GM19468 (cell line): ENCODE results near the gene ITSN1.
"Not testable (repeated sequence)": the region's sequence is repeated elsewhere in the genome, so short reads cannot be mapped to it uniquely, and the experiment has no call there.

Experiments
- ATAC-seq: cut with Tn5 transposase; IDR thresholded peaks from one replicate; pipeline ENCODE4 v1.9.1; 2021; ENCODE audit warnings: mild to moderate bottlenecking, moderate library complexity, moderate number of reproducible peaks; ENCODE audit not compliant: unreplicated experiment; ENCODE audit errors: extremely low read depth

Gene ITSN1

DNA sequence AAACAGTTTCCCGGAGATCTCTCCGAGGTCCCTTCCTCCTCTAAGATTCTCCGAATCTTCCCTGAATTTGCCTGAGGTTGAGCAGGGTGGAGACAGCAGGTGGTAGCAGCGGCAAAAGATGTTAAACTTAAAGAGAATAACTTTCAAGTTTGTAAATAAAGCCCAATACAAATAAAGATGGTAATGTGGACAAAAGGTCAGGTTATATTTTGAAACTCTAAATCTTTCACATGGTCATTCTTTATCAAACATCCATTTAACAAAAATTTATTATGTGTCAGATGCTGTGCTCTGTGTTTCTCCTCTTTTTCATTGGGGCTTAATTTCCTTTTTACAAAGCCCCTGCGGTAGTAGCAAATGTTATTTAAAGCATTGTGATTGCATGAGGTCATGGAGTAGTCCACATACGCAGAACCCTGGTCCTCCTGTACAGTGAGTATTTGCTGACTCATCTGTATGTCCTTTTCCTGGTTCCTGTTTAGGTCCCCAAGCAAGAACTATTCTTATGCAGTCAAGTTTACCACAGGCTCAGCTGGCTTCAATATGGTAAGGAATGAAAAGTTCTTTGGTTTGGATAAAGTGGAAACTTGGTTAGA, 119.2 kb downstream of the ITSN1 start:
- no peak for ATAC-seq

DNA sequence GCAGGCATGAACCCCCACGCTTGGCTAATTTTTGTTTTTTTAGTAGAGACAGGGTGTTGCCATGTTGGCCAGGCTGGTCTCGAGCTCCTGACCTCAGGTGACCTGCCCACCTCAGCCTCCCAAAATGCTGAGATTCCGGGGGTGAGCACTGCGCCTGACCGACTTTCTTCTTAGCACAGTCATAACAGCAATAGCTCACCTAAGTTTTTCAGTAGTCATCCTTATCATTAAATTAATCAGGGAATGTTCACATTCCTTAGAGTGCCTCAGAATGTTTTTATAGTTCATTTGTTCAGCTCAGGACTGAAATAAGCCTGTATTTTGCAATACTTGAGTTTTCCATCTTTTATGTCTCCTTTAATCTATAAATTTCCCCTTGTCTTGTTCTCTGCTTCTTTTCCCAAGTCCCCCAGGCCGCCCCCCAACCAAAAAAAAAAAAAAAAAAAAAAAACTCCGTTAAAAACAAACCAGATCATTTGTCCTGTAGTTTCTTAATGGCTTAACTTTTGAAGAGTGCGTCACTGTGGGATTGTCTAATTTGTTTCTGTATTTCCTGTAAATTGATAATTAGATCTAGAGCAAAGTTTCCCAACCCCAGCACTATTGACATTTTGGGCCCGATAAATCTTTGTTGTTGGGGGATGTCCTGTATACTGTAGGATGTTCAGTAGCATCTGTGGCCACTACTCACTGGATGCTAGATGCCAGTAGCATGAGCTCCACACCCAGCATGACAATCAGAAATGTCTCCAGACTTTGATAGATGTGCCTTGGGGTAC, 120.7 kb downstream of the ITSN1 start:
- no peak for ATAC-seq

DNA sequence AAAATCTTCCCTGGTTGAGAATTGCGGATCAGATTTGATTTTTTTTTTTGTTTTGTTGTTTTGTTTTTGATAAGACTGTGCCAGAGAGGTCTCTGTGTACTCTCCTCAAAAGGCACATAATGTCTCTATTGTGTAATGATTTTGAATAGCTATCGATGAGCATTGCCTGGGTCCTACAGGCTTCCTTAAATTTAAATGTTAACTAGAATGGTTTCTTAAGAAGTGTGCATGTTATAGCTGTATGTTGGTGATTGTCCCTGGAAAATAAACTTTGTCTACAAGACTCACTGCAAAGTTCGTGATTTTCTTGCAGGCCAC, 121.2 kb downstream of the ITSN1 start:
- no peak for ATAC-seq

DNA sequence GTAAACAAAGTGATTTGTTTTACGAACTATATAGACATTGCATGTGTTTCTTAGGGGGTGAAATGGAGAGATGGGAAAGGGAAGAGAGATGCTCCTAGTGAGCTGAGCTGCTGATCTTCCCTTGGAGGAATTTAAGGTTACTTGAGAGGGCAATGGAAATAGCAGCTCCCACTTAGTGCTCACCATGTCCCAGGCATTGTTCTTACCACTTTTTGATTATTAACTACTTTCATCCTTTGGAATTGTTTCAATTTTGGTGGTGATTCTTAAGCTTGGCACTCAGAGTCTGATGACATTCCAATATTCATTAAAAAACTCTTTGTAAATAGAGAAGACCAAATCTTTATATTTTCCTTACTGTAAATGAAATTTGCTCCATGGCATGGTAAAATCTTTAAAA, 124.9 kb downstream of the ITSN1 start:
- no peak for ATAC-seq

DNA sequence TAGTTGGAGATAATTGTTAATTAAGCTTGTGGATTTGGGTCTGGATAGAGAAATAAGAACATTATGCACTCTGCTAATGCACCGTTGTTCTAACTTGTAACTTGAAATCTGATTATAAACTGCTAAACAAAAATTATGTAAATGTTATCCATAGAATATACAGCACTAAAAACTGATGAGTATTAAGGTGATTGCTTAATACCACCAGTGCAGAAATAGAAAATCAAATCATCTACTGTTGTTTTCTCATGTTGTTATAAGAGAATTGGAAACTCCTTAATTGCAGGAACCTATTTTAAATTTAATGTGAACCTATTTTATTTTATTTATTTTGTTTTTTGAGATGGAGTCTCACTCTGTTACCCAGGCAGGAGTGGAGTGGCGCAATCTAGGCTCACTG, 125.7 kb downstream of the ITSN1 start:
- ATAC-seq = no peak

DNA sequence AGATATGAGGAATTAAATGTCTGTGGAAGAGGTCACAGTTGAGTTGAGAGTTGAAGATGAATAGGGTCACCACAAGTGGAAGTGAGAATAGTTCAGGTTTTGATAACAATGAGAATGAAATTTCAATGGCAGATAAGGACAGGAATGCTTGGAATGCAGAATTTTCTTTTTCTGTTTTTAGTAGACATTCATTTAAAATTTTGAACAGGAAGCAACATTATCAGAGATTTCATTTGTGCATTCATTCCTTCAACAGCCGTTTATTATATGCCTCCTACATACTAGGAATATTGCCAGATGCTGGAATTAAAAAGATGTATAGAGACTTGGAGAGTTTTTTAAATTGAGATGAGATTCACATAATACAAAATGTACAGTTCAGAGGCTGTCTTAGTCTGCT, 126.8 kb downstream of the ITSN1 start:
- no peak for ATAC-seq

DNA sequence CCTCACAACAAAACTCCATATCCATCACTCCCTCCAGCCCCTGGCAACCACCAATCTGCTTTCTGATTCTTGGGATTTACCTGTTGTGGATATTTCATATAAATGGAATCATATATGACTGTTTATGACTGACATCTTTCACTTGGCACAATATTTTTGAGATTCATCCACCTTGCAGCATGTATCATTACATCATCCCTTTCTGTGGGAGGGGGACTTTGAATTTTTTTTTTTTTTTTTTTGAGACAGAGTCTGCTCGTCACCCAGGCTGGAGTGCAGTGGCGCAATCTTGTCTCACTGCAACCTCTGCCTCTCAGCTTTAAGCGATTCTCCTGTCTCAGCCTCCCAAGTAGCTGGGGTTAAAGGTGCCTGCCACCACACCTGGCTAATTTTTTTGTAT, 128.2 kb downstream of the ITSN1 start:
- no peak for ATAC-seq

DNA sequence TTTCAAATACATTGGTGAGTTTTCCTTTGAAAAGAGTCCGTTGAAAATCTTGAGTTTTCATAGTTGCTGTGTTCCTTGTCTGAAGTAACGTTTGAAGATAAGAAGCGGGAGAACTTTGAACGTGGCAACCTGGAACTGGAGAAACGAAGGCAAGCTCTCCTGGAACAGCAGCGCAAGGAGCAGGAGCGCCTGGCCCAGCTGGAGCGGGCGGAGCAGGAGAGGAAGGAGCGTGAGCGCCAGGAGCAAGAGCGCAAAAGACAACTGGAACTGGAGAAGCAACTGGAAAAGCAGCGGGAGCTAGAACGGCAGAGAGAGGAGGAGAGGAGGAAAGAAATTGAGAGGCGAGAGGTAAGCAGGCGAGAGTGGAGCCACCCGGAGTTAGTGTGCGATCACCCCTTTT, 129.7 kb downstream of the ITSN1 start:
- ATAC-seq = no peak

DNA sequence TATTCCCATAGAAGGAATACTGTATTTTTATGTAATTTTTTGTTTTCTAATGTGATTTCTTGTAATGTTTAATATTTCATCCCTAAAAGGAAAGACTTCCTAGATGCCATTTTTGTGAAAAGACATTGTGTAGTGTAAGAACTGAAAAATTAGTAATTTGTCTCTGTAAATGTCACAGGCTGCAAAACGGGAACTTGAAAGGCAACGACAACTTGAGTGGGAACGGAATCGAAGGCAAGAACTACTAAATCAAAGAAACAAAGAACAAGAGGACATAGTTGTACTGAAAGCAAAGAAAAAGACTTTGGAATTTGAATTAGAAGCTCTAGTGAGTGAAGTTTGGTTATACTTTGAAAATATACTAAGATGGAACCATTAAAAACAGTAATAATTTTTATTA, 132.2 kb downstream of the ITSN1 start:
- ATAC-seq = no peak

DNA sequence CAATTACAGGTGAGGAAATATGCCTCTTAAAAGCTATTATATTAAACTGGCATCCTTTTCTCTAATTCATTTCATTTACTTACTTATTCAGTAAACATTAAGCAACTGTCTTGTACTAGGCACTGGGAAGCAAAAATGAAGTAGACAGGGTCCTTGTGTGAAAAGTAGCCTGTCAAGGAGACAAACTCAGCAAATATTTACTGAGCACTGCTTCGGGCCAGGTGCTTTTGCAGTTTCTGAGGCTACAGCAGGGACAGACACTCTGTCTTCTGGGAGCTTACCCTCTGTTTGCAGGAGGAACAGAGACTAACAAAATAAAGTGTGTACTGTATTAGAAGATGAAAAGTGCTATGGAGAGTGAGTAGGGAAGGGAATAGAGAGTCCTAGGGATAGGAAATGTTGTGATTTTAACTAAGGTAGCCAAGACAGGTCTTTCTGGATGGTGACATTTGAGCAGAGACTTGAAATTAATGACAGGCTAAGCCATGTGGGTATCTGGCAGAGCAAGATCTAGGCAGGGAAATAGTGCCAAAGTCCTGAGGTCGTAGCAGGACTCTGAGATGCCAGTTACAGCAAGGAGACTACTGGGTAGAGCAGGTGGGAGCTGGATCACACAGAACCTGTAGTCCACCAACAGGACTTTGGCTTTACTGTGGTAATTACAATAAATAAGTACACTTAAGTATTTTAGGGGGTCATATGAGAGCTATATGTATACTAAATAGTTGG, 133.0 kb downstream of the ITSN1 start:
- no peak for ATAC-seq

DNA sequence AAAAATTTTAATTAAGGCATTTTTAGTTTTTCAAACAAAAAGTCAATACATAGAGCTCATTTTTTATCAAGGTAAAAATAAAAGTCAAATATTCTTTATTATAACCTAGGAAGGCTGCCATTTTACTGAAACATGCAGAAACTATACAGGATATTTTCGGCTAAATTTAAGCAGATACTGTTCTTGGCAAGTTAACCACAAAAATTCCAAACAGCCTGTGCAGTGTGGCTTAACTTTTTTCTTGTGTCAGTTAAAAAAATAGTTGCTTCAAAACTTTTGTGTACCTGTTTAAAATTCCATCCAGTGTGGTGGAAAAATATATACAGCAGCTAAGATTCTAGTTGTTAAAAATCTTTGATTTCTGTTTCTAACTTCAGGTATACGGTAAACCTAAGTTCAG, 138.3 kb downstream of the ITSN1 start:
- ATAC-seq = no peak

DNA sequence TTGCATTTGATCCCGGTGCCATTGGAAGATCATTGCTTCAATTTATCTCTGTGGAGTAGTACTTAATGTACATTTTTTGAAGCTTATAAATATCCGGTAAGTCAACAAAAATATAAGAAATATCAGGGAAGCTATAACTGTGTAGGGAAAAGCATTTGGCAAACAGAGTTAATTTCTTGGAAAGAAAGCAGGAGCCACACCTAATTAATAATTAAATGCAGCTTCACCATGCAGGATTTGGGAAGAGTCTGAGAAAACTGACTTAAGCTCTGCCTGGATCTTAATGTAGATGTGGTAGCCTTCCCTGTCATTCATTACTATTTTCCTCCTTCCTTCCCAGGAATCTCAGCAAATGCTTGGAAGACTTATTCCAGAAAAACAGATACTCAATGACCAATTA, 138.8 kb downstream of the ITSN1 start:
- no peak for ATAC-seq

DNA sequence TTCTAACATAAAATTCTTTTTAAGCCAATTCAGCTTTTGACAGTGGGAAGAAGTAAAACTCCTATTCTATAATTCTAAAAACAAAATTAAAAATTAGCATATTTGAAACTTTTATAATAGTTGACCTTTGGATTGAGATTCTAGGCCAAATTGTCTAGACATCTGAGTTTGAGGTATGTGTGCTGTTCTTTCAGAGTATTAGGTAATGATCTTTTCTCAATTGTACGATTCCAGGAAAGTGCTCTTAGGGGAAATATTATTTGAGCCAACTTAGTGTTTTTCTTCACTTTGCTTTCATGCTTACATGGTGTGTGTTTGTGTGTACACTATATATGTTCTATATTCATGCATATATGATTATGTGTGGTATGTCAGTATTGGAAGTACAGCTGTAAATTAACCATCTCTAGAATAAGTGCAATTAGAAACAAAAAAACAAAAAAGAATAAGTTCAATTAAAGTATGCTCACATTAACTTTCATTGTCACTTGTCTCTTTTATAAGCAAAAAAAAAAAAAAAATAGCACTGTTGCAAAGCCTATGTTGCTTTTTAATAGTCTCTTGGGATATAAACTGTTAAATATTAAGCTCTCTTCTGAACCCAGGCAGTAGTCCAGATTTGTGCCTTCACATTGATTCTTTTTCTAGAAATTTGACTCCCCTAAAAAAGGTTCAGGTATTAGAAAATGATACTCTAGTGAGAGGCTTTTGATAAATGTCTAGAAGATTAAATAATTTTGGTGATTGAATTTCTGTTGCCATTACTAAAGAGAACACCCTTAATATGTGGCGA, 141.1 kb downstream of the ITSN1 start:
- ATAC-seq = no peak

DNA sequence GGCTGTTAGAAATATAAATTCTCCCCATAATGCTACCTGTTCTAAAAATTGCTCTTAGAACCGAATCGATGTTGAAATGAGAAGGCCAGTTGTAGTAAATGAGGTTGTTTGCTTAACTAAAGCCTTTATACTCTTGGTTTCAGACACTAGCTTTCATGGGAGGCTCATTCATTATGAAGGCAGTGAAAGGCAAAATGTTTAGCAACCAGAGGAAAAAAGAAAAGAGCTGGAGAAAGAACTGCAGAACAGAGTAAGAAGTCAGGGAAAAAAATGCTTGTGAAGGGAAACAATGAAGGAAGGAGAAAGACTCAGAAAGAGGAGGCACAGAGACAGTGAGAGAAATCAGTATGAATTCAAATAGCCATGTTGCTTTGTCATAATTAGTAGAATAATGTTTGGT, 145.1 kb downstream of the ITSN1 start:
- no peak for ATAC-seq

DNA sequence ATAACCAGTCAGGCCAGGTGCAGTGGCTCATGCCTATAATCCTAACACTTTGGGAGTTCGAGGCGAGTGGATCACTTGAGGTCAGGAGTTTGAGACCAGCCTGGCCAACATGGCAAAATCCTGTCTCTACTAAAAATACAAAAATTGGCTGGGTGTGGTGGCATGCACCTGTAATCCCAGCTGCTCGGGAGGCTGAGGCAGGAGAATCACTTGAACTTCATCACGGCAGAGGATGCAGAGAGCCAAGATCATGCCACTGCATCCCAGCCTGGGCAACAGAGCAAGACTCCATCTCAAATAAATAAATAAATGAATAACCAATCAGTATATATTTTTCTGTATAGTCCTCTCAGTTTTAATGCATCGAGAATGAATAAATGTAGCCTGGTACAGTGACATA, 146.1 kb downstream of the ITSN1 start:
- ATAC-seq = not testable (repeated sequence)

DNA sequence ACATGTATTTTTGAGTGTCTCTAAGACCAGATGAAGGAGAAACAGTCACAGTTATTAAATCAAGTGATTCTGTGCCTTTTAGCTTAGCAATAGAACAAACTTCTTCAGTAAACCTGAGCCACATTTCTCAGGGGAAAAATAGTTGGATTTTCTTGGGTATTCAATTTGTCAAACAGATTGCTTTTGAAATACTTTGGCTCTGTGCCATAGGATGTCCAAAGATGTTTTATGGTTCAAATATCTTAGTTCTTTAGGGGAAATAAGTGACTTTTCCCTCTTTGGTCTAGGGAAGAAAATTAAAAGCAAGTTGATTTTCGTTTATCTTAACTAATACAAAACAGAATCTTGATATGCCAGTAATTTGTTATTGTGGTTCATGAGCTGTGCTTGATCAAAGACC, 147.4 kb downstream of the ITSN1 start:
- ATAC-seq = no peak

DNA sequence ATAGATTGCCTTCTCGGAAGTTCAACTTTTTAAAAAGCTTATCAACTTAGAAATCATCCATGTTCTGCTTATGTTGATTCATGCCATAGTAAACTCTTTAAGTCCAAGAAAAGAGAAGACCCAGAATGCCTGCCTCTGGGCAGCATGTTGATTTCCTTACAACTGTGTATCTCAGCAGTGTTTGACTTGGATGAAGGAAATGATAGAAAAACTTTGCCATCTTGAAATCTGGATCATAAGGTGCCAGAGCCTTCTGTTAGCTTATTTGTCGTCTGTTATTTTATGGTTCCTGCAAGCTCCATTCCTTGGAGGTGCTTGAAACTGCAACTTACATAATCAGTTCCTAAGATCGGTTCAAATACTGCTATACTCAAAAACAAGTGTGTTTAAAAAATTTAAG, 148.8 kb downstream of the ITSN1 start:
- no peak for ATAC-seq

DNA sequence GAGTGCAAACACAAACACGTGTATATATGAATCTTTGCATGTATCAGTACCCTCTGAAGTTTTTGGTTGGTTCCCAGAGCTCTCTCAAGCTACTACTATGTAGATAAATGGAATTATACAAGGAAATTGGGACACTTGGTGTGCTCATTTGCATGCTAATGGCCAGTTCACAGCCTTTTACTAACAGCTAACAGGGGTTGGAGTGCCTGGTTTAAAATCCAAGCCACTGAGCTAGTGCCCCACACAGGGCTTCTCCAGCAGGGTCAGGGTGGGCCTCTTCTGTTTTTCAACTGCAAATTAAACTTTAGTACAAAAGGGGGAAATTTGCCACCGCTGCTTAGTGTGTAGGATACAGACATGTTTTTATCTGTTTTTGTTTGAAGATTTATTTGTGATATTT, 152.3 kb downstream of the ITSN1 start:
- no peak for ATAC-seq

DNA sequence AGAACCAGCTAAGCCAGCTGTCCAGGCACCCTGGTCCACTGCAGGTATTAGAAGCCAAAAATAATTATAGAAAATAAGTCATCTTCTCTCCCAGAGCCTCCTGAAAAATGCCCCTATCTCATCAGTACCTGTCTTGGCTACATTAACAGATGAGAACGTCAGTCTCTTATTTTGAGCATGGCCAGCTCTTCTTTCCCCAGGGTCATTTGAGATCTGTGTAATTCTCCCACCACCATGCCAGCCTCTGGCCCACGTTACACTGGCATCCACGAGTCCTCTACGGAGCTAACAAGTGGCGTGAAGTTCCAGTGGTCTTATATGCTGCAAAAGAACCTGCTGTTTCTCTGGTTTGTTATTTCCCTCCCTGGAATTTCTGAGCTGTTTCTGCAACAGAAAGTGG, 155.3 kb downstream of the ITSN1 start:
- ATAC-seq = no peak

DNA sequence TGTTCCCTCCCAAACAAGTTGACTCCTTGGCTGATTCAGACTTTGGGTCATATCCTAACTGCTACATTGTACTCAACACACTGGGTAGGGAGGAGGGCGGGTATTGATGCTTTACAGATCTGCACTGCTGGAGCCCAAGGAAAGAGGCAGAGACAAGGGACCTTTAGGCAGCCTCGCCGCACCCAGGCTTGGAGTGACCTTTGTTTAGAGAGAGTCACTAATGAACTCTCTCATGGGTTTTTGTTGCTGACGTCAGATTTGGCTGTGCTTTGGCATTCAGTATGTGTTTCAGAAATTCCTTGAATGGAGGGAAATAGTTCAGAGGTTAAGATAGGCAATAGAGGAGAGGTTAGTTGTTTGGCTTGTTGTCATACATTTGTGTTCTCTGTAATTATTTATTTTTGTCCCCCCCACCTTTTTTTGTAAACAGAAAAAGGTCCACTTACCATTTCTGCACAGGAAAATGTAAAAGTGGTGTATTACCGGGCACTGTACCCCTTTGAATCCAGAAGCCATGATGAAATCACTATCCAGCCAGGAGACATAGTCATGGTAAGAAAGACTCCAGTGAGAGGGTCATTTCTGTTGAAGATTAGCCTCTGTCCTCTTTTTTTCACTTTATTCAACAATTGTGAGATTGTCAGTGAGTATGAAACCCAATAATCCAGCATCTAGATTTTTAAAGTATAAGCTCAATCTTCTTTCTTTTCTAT, 157.2 kb downstream of the ITSN1 start:
- ATAC-seq = no peak
